NCI-H2029 (cell line): ENCODE measurements around the gene PEF1.

Source experiments
- DNase-seq: peaks from one replicate; lab custom pipeline; 2025; lab: John Stamatoyannopoulos, UW

PEF1 gene

DNA sequence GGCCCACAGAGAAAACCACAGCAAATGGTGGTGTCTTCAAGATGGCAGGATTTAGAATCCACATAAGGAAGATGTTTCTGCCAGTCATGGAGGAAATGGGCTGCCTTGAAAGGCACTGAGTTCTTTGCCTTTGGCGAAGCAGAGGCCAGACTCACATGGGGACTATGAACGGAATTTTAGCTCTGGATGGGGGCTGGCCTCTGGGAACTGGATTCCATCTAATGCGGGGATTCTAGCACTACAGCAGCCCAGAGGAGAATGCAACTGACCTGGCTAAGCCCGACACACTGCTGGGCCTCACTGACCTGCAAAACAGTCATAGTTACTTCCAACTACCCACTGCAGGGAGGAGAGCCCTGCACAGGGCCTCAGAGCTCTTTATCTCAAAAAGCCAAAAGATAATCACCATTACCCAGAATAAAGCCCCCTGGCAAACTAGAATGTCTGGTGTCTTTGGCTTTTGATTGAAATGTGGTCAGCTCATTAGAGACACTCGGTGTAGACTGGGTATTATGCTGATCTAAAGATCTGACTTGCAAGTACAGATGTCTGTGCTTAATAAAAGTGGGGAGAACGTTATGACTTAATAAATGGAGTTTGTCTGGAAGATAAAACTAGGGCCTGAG is 15.6 kb downstream of the PEF1 start:
- DNase-seq, result no peak

DNA sequence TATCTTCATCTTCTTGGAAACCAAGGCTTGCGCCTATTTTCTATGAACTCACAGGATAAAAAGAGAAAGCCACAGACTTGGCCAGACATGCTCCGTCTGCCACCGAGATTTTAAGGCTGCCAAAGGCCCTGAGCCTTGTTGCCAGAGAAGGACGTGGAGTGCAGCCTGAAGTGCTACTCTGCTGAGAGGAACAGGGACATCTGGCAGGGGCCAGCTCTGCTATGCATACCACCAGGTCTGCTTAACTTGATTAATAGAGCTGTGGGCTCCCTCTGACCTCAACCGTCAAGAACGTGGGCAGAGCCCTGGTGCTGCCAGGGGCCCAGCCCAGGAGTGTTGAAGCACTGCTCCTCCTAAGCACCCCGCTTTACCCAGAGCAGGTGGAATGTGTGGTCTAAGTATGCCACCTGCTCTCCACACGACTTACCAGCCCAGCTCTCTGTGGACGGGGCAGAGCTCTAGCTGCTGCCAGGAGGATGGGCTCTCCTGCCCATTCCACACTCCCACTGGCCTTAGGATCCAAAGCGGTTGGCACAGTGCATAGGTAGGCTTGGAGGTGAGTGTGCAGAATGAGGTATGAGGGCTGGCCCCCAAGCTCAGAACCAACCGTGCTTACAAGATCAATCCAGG is 16.6 kb downstream of the PEF1 start:
- peak; percentile 21 for DNase-seq

DNA sequence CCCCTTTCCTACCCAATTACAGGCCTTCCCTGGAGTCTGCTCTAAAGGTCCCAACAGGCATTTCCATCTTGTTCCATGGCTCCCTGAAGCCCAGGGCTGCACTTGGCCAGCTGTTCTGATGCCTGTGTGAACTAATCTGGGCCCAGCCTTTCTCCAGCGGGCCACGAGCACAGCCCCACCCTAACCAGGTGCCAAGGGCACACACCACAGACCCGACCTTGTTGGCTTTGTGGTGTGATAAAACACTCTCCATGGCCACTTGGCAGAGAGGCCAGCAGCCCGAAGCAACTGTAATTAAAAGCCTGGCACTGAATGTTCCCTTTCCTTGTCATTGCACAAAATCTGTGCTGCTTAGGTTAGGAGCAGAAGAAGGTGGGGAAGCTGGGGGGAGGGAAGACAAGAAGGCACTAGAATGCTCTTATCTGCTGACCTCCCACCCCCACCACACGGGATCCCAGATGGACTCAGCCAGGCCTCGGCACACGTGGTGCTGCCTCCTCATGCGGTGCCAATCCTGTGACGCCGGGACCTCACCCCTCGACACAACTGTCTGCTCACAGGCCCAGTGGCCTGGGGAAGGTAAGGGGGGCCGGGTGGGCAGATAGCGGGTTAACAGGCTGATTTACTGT is 17.3 kb downstream of the PEF1 start:
- DNase-seq, result no peak

GRCh38 chr1:31626223-31627207 is 18.2 kb downstream of the PEF1 start:
- DNase-seq, result no peak

DNA sequence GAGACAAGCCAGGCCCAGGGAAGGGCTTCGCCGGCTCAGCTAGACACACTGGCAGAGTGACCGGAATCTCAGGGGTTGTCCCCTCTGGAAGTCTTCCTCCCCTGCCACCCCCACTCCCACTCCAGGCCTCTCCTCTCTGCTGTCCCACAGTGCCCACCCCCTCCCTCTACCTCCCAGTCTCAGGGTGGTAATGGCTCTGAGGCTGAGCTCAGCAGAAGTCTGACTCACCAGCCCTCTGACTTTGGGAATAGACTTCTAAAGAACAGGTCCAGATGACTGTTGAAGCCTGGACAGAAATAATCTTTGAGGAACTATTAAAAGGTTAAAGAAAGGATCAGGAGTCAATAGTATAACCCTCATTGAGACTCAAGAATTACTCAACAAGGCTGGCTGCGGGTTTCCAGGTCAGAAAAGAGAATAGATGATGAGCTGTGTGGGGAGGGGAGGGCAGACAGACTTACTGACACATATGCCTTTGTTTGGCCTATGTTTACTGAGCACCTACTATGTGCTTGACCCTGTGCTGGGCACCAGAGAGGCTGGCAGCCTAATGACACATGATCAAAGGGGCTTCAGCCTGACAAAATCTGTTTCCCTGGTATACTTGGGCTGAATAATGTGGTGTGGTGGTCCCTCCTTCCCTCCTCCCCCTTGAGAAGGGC is 19.0 kb downstream of the PEF1 start:
- DNase-seq, result no peak

- no peak for DNase-seq
Observed at GRCh38 chr1:31624731-31625514, 19.8 kb downstream of the PEF1 start.

DNA sequence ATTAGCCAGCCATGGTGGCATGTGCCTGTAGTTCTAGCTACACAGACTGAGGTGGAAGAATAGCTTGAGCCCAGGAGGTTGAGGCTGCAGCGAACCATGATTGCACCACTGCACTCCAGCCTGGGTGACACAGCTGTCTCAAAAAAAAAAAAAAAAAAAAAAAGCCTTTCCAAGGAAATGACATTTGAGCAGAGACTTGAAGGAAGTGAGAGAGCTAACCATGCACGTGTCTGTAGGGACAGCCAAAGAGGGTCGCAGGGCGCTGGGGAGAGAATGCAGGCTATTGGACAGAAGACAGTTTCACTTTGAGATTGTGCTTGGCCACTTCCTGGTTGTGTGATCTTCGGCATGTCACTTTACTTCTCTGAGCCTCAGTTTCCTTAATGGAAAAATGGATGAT is 20.4 kb downstream of the PEF1 start:
- DNase-seq, result no peak

DNA sequence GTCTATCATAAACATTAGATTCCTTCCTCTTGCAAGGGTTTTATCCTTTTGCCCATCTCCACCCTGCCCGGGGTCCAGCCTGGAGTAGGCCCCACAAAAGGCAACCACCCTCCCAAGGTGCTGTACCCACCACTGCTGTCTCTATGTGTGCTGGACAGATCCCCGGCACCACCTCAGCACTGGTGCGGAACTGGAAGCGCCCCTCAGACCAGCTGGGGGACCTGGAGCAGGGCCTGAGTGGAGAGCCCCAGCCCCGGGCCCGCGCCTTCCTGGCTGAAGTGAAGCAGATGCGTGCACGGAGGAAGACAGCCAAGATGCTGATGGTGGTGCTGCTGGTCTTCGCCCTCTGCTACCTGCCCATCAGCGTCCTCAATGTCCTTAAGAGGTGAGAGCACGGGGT is 21.3 kb downstream of the PEF1 start:
- no peak for DNase-seq

GRCh38 chr1:31621847-31622730 is 22.6 kb downstream of the PEF1 start:
- DNase-seq, result no peak

- DNase-seq, result no peak
Observed at GRCh38 chr1:31621498-31621820, 23.2 kb downstream of the PEF1 start.

DNA sequence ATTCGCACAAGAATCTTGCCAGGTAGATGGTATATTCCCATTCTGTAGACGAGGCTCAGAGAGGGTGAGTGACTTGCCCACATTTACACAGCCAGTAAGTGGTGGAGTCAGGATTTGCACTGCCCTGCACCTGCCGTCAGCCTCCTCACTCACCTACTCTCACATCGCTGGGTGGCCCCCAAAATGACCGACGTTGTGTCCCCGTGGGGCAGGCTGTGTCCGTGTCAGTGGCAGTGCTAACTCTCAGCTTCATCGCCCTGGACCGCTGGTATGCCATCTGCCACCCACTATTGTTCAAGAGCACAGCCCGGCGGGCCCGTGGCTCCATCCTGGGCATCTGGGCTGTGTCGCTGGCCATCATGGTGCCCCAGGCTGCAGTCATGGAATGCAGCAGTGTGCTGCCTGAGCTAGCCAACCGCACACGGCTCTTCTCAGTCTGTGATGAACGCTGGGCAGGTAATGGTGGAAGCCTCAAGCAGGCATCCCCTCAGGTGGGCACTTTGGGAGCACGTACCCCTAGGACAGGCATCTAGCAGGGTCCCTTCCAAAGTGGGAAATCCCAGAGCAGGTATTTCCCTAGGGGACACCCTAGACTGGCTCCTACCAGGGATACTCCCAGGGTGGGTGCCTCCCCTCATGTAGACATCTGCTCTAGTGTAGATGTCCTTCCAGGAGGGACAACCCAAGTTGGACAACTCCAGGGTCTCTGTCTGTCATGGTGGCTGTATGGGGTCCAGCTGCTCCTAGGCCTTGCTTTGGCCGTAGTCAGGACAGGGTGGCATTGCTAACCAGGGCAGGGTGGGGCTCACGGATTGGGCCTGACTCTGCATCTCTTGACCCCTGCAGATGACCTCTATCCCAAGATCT is 23.8 kb downstream of the PEF1 start:
- DNase-seq, result no peak

- DNase-seq, result no peak
Observed at GRCh38 chr1:31618916-31619846, 25.5 kb downstream of the PEF1 start.

GRCh38 chr1:31617916-31618746 is 26.5 kb downstream of the PEF1 start:
- no peak for DNase-seq

DNA sequence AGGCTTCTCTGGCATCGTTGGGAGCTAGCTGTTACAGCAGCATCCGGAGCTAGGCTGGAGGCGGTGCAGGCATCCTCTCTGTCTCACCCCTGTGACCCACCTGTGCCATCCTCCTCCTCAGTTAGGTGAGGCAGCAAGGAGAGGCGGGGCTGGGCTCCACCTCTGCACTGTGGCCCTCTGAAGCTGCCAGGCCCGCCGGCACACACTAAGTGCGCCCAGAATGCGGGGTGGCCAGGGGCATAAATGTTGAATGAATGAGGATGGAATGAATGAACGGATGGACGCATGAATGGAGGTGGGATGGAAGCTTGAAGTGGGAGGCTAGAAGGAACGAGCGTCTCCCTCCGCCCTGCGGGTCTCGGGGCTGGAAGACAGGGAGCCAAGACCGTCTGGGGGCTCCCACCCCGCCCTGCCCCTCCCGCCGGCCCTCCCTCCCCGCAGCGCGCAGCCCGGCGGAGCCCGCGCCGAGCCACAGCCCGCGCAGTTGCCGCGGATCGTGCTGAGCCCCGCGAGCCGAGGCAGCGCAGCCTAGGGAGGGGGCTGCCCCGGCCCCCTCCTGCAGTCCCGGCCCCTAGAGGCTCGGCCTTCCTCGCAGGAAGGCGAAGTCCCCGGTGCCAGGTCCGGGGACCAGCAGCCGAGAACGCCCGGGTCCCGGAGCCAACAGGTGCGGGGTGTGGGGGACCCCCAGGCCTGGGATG is 27.3 kb downstream of the PEF1 start, which contains the start of gene HCRTR1:
Gene HCRTR1 (plus strand): TSS at position 472 of the 698 bp plus-strand sequence. CDS start 1,504 bp downstream, outside the sequence.
- DNase-seq, result no peak

GRCh38 chr1:31615939-31616338 is 28.7 kb downstream of the PEF1 start:
- no peak for DNase-seq

DNA sequence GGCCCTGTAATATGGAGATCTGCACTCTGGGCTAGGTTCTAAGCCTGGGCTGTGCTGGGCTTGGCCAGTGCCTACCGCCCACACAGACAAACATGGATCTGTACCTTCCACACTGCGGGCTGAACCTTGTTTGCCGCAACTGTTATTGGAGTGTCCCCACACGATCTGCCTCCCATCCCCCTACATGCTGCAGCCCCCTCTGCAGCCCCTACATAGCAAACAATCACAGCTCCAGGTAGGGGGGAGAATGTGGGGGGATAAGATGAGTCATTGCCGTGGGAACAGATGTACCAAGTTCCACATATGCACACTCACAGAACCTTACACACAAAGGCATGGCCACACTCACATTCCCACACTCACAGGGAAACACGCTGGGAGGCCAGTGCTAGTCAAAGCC is 29.3 kb downstream of the PEF1 start:
- DNase-seq, result no peak
